B cell (primary cell): ENCODE results near the gene ARL13A. TPM values are rescaled to one million over a fixed set of nuclear protein-coding genes. Genes with fewer than 3 reads are reported as not detected.

ENCODE experiments used
- ATAC-seq: fragments of 200-7000 bp; cut with Tn5 transposase; one replicate; pipeline ENCODE4 v1.10.0; 2021; ENCODE audit warnings: low read depth, mild to moderate bottlenecking, moderate number of reproducible peaks, moderate library complexity
- CTCF ChIA-PET: fragments of 350-600 bp; sonication (Branson Sonifier 250); formaldehyde crosslinking; loops from one replicate; lab custom pipeline; 2021; ENCODE audit warnings: antibody characterized with exemption, inconsistent platforms; lab: Charles Lee
- POLR2A ChIA-PET: fragments of 350-600 bp; sonication (Branson Sonifier 250); formaldehyde crosslinking; loops from one replicate; lab custom pipeline; 2021; ENCODE audit warnings: antibody characterized with exemption; lab: Charles Lee
- DNase-seq: peaks from one replicate; pipeline ENCODE4 v3.0.0; 2013
- H2AFZ ChIP-seq: 2 replicates; pipeline ENCODE4 v1.6.1; 2012; ENCODE audit warnings: mild to moderate bottlenecking, low read depth, low read length; ENCODE audit not compliant: insufficient read depth, poor library complexity, severe bottlenecking
- H3K27ac ChIP-seq, 2 donors: 1 replicate in 1 of 2; 2 replicates in 1 of 2; pipeline ENCODE4 v1.5.1; 2012 to 2013; ENCODE audit warnings: low read length in 2 of 2, mild to moderate bottlenecking in 2 of 2, moderate library complexity in 1 of 2
- H3K27me3 ChIP-seq, 4 experiments: fragments of 200-600 bp in 1 of 4; sonication (generic) in 1 of 4; replicated peaks in 1 of 4; 1 replicate in 2 of 4; 2 replicates in 2 of 4; pipeline versions ENCODE4 v1.6.1 to v1.7.0; 2013 to 2016; ENCODE audit warnings: low read length in 3 of 4, mild to moderate bottlenecking in 2 of 4, mixed read lengths in 1 of 4, moderate library complexity in 1 of 4; ENCODE audit not compliant: insufficient read depth in 4 of 4, control insufficient read depth in 3 of 4; ENCODE audit errors: control extremely low read depth in 1 of 4
- H3K36me3 ChIP-seq, 2 experiments: replicated peaks in 1 of 2; 1 replicate in 1 of 2; 2 replicates in 1 of 2; pipeline versions ENCODE4 v1.6.1 to v1.7.1; 2013; ENCODE audit warnings: low read length in 1 of 2; ENCODE audit not compliant: insufficient read depth in 2 of 2, control insufficient read depth in 1 of 2; ENCODE audit errors: control extremely low read depth in 1 of 2, extremely low read depth in 1 of 2
- H3K4me1 ChIP-seq, 2 donors: fragments of 200-600 bp in 1 of 2; sonication (generic) in 1 of 2; 1 replicate in 1 of 2; 2 replicates in 1 of 2; pipeline versions ENCODE4 v1.5.1 to v1.6.1; 2013 to 2017; ENCODE audit warnings: low read length in 2 of 2; ENCODE audit not compliant: control insufficient read depth in 2 of 2, insufficient read depth in 2 of 2
- H3K4me2 ChIP-seq: replicated peaks from 2 replicates; pipeline ENCODE3; 2012; ENCODE audit warnings: mild to moderate bottlenecking, low read depth, low read length; ENCODE audit not compliant: poor library complexity, severe bottlenecking
- H3K4me3 ChIP-seq, 5 experiments: fragments of 200-600 bp in 1 of 5; sonication (generic) in 1 of 5; 1 replicate in 3 of 5; 2 replicates in 2 of 5; pipeline versions ENCODE4 v1.5.1 to v1.7.0; 2011 to 2016; ENCODE audit warnings: low read length in 4 of 5, mild to moderate bottlenecking in 4 of 5, low read depth in 2 of 5, control low read depth in 1 of 5, moderate library complexity in 1 of 5; ENCODE audit not compliant: insufficient read depth in 1 of 5; ENCODE audit errors: control extremely low read depth in 1 of 5, extremely low read depth in 1 of 5
- H3K79me2 ChIP-seq: fragments of 200-600 bp; sonication (generic); one replicate; pipeline ENCODE4 v1.6.0; 2016; ENCODE audit warnings: low read length; ENCODE audit not compliant: control insufficient read depth, insufficient read depth
- H3K9ac ChIP-seq: fragments of 200-600 bp; sonication (generic); 2 replicates; pipeline ENCODE4 v1.6.1; 2017; ENCODE audit warnings: mild to moderate bottlenecking, low read length, moderate library complexity
- H3K9me3 ChIP-seq, 3 donors: one replicate each; pipeline versions ENCODE4 v1.6.1 to v1.7.1; 2013; ENCODE audit warnings: low read length in 2 of 3; ENCODE audit not compliant: control insufficient read depth in 2 of 3, insufficient read depth in 1 of 3; ENCODE audit errors: control extremely low read depth in 1 of 3
- H4K20me1 ChIP-seq: 2 replicates; pipeline ENCODE4 v1.6.0; 2012; ENCODE audit warnings: mild to moderate bottlenecking, low read length; ENCODE audit not compliant: insufficient read depth, control insufficient read depth, poor library complexity, severe bottlenecking
- H3K27ac Mint-ChIP-seq: one replicate; pipeline ENCODE4 v1.8.0; 2021; ENCODE audit warnings: mixed read lengths
- H3K27me3 Mint-ChIP-seq: one replicate; pipeline ENCODE4 v1.8.0; 2021; ENCODE audit warnings: mixed read lengths
- H3K4me1 Mint-ChIP-seq: one replicate; pipeline ENCODE4 v1.8.0; 2021; ENCODE audit warnings: mixed read lengths
- H3K4me3 Mint-ChIP-seq: one replicate; pipeline ENCODE4 v1.8.0; 2021; ENCODE audit warnings: mixed read lengths
- H3K9me3 Mint-ChIP-seq: one replicate; pipeline ENCODE4 v1.8.0; 2022; ENCODE audit warnings: mixed read lengths; ENCODE audit not compliant: insufficient read depth
- CTCF ChIP-seq: fragments of 200-600 bp; IDR thresholded peaks from one replicate; pipeline ENCODE4 v1.8.0; 2022; ENCODE audit warnings: antibody characterized with exemption, mild to moderate bottlenecking
- EZH2 ChIP-seq: IDR thresholded peaks from 2 replicates; pipeline ENCODE4 v1.6.1; 2012; ENCODE audit warnings: borderline replicate concordance, low read depth, mild to moderate bottlenecking, moderate library complexity, low read length; ENCODE audit not compliant: insufficient read depth, poor library complexity, severe bottlenecking
- WGBS: methylation state at CpG from one replicate; pipeline ENCODE4 v1.1.5; 2013; ENCODE audit warnings: missing lambda C conversion rate; ENCODE audit not compliant: insufficient coverage; 5-methylcytosine and 5-hydroxymethylcytosine counted together
- intact Hi-C: fragments of 100-400 bp; cut with micrococcal nuclease; formaldehyde crosslinking; loops from one replicate; pipeline ENCODE4 v1.10.0; 2022
- polyA plus RNA-seq: library from polyadenylated mRNA; depleted of rRNA; stranded (reverse); fragments of >200 nt; gene quantifications from 2 replicates; pipeline ENCODE4 v1.2.3, GENCODE V29; 2012
- total RNA-seq, 2 donors: library from RNA; stranded (reverse); fragments of 120-200 nt in 1 of 2; gene quantifications; 1 replicate in 1 of 2; 2 replicates in 1 of 2; pipeline versions ENCODE4 v1.2.3 to v1.2.4, GENCODE V29; 2013 to 2022

ARL13A gene
- total and polyA plus RNA-seq, 2 donors (not counting 1 experiment from before 2014, with no cell fraction given), result not detected

- Histone ChIP-seq H3K79me2 (no peaks in the 10 kb centered on the region), H3K27me3 (no peaks in the 10 kb centered on the region), H3K9ac (no peak overlapping the region), H4K20me1 (no peaks in the 10 kb centered on the region), H3K27ac (no peak overlapping the region), H3K9me3 (peaks cover 0 to 7% (median 0%) of the 10 kb centered on the region in 3 donors), H3K36me3 (no peaks in the 10 kb centered on the region), H3K4me1 (no peaks in the 10 kb centered on the region), H3K4me3 (no peak overlapping the region), H3K4me2 (no peak overlapping the region), H2AFZ (no peak overlapping the region)
- DNase-seq (no peak), ATAC-seq (no peak)
- H3K27me3 Mint-ChIP-seq, result no peaks in the 10 kb centered on the region
- H3K4me3 Mint-ChIP-seq, result no peak overlapping the region
- H3K27ac Mint-ChIP-seq, result no peak overlapping the region
- TF ChIP-seq CTCF, result no peak
- TF ChIP-seq EZH2, result no peak
- ChIA-PET POLR2A (no interaction called here), CTCF (no interaction called here)
- no peaks in the 10 kb centered on the region for H3K4me1 Mint-ChIP-seq
- H3K9me3 Mint-ChIP-seq, result no peaks in the 10 kb centered on the region
- intact Hi-C loops, result no loop called here
These were observed 5.1 kb upstream of the ARL13A start for GRCh38 chrX:100964362-100964761.

- TF ChIP-seq EZH2, result no peak
- TF ChIP-seq CTCF, result no peak
- Histone ChIP-seq H3K4me2 (no peak overlapping the region), H3K27me3 (no peaks in the 10 kb centered on the region), H3K9me3 (no peaks in the 10 kb centered on the region), H2AFZ (no peak overlapping the region), H3K4me1 (no peaks in the 10 kb centered on the region), H3K79me2 (no peaks in the 10 kb centered on the region), H3K4me3 (no peak overlapping the region), H3K9ac (no peak overlapping the region), H4K20me1 (no peaks in the 10 kb centered on the region), H3K36me3 (no peaks in the 10 kb centered on the region), H3K27ac (no peak overlapping the region)
- ATAC-seq (no peak), DNase-seq (no peak)
- H3K9me3 Mint-ChIP-seq, result no peaks in the 10 kb centered on the region
- ChIA-PET POLR2A (no interaction called here), CTCF (no interaction called here)
- WGBS, result 100% methylated on average over 1 of the region's 1 CpG
- H3K27me3 Mint-ChIP-seq, result no peaks in the 10 kb centered on the region
- intact Hi-C loops, result no loop called here
- H3K4me1 Mint-ChIP-seq, result no peaks in the 10 kb centered on the region
- H3K27ac Mint-ChIP-seq, result no peak overlapping the region
- no peak overlapping the region for H3K4me3 Mint-ChIP-seq
These were observed 428 bp downstream of the ARL13A start for GRCh38 chrX:100969936-100970335.
